Neural cell (in vitro differentiated cells): ENCODE data around the gene PLOD3. TPM values are rescaled to one million over a fixed set of nuclear protein-coding genes. Genes with fewer than 3 reads are reported as not detected.

Source experiments
- H2AFZ ChIP-seq: fragments of 200-600, 300-800 bp; sonication (generic), shearing (Covaris generic); 2 replicates; pipeline ENCODE4 v1.6.0; 2014; ENCODE audit warnings: low read depth, mild to moderate bottlenecking, antibody characterized with exemption, low read length, moderate library complexity
- H3F3A ChIP-seq: fragments of 200-600 bp; shearing (Covaris generic); 2 replicates; pipeline ENCODE4 v1.6.1; 2016; ENCODE audit warnings: mild to moderate bottlenecking, moderate library complexity, mixed read lengths, antibody characterized with exemption, low read length; ENCODE audit not compliant: insufficient read depth, poor library complexity, severe bottlenecking
- H3K27ac ChIP-seq: fragments of 200-600, 300-800 bp; sonication (generic), shearing (Covaris generic); 2 replicates; pipeline ENCODE4 v1.5.1; 2014; ENCODE audit warnings: mild to moderate bottlenecking, low read length, moderate library complexity
- H3K27me3 ChIP-seq: fragments of 300-800, 200-600 bp; sonication (generic), shearing (Covaris generic); 2 replicates; pipeline ENCODE4 v1.6.0; 2014; ENCODE audit warnings: mild to moderate bottlenecking, low read depth, low read length, moderate library complexity; ENCODE audit not compliant: insufficient read depth
- H3K36me3 ChIP-seq: fragments of 300-800, 200-600 bp; sonication (generic), shearing (Covaris generic); 2 replicates; pipeline ENCODE4 v1.5.1; 2014; ENCODE audit warnings: mild to moderate bottlenecking, antibody characterized with exemption, low read length, moderate library complexity; ENCODE audit not compliant: insufficient read depth
- H3K4me2 ChIP-seq: fragments of 300-800, 200-600 bp; sonication (generic), shearing (Covaris generic); 2 replicates; pipeline ENCODE4 v1.6.0; 2014; ENCODE audit warnings: mild to moderate bottlenecking, low read length
- H3K4me3 ChIP-seq: fragments of 300-800, 200-600 bp; sonication (generic), shearing (Covaris generic); 2 replicates; pipeline ENCODE4 v1.5.1; 2014; ENCODE audit warnings: mild to moderate bottlenecking, low read length, moderate library complexity
- H3K79me2 ChIP-seq: fragments of 200-600 bp; shearing (Covaris generic); replicated peaks from 2 replicates; pipeline ENCODE4 v1.6.0; 2014; ENCODE audit warnings: mild to moderate bottlenecking, low read length, moderate library complexity; ENCODE audit not compliant: insufficient read depth
- H3K9ac ChIP-seq: fragments of 300-800, 200-600 bp; sonication (generic), shearing (Covaris generic); 2 replicates; pipeline ENCODE4 v1.6.1; 2016; ENCODE audit warnings: mild to moderate bottlenecking, low read length, mixed read lengths
- H3K9me2 ChIP-seq: fragments of 200-600 bp; shearing (Covaris generic); 2 replicates; pipeline ENCODE4 v1.6.1; 2016; ENCODE audit warnings: mild to moderate bottlenecking, low read length, mixed read lengths; ENCODE audit not compliant: insufficient read depth
- H3K9me3 ChIP-seq: fragments of 200-600, 300-800 bp; sonication (generic), shearing (Covaris generic); 2 replicates; pipeline ENCODE4 v1.6.1; 2016; ENCODE audit warnings: mild to moderate bottlenecking, mixed run types, low read length, moderate library complexity, mixed read lengths
- H4K20me1 ChIP-seq: fragments of 200-600 bp; shearing (Covaris generic); 2 replicates; pipeline ENCODE4 v1.6.1; 2016; ENCODE audit warnings: mild to moderate bottlenecking, mixed run types; ENCODE audit not compliant: insufficient read depth
- CTCF ChIP-seq: fragments of 450-650 bp; IDR thresholded peaks from 2 replicates; pipeline ENCODE4 v1.5.1; 2014; ENCODE audit warnings: antibody characterized with exemption, mild to moderate bottlenecking, moderate library complexity; ENCODE audit not compliant: poor library complexity, severe bottlenecking
- EP300 ChIP-seq: fragments of 450-650 bp; conservative IDR thresholded peaks from 2 replicates; pipeline ENCODE4 v1.6.1; 2014; ENCODE audit warnings: antibody characterized with exemption, mild to moderate bottlenecking, moderate library complexity; ENCODE audit not compliant: poor library complexity, severe bottlenecking
- EZH2 ChIP-seq: fragments of 200-600, 300-800 bp; shearing (Covaris generic), sonication (generic); IDR thresholded peaks from 2 replicates; pipeline ENCODE4 v1.6.1; 2014; ENCODE audit warnings: antibody characterized with exemption, low read length, borderline replicate concordance, mild to moderate bottlenecking; ENCODE audit not compliant: insufficient read depth, poor library complexity, severe bottlenecking
- MXI1 ChIP-seq: fragments of 450-650 bp; conservative IDR thresholded peaks from 2 replicates; pipeline ENCODE4 v1.6.1; 2014; ENCODE audit warnings: antibody characterized with exemption, mild to moderate bottlenecking; ENCODE audit not compliant: poor library complexity, severe bottlenecking
- POLR2AphosphoS5 ChIP-seq: IDR thresholded peaks from 2 replicates; pipeline ENCODE4 v1.6.1; 2012
- RAD21 ChIP-seq: fragments of 450-650 bp; conservative IDR thresholded peaks from 2 replicates; pipeline ENCODE4 v1.6.1; 2014; ENCODE audit warnings: antibody characterized with exemption, mild to moderate bottlenecking, moderate library complexity
- REST ChIP-seq: IDR thresholded peaks from 2 replicates; pipeline ENCODE4 v1.6.1; 2012; ENCODE audit warnings: borderline replicate concordance
- SMC3 ChIP-seq: fragments of 450-650 bp; conservative IDR thresholded peaks from 2 replicates; pipeline ENCODE4 v1.6.1; 2014; ENCODE audit warnings: antibody characterized with exemption, mild to moderate bottlenecking, moderate library complexity; ENCODE audit not compliant: poor library complexity
- TAF1 ChIP-seq: IDR thresholded peaks from 2 replicates; pipeline ENCODE4 v1.6.1; 2012; ENCODE audit warnings: low read depth
- polyA plus RNA-seq: library from polyadenylated mRNA; depleted of rRNA; stranded (reverse); fragments of >200 nt; gene quantifications from 2 replicates; pipeline ENCODE4 v1.2.3, GENCODE V29; 2014

Gene PLOD3
- polyA plus RNA-seq, 1 donor from 2014 or later: 19.2 TPM

DNA sequence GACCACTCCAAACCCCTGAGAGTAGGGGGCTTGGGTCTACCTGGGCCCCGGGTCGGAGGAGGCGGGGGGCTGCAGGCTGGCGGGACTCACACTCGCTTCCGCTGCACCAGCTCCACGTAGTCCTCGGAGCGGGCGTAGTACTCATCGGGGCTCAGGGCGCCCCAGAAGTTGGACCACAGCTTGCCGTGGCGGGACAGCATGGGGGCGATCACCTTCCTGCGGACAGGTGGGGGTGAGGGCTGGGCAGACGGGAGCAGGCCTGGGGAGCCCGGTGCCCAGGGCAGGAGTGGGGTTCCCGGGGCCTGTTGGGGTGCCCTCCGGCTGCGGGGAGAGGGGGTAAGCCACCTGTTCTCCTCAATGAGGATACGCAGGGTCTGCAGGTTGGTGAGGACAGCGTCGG is 5.9 kb downstream of the PLOD3 start:
- Histone ChIP-seq H3K4me2 (no peak overlapping the region), H3K9me3 (no peaks in the 10 kb centered on the region), H3K9me2 (no peaks in the 10 kb centered on the region), H3K36me3 (no peaks in the 10 kb centered on the region), H4K20me1 (no peaks in the 10 kb centered on the region), H2AFZ (no peak overlapping the region), H3K4me3 (no peak overlapping the region), H3K27ac (no peak overlapping the region), H3F3A (no peaks in the 10 kb centered on the region), H3K9ac (no peak overlapping the region), H3K27me3 (no peaks in the 10 kb centered on the region), H3K79me2 (peaks cover 3% of the 10 kb centered on the region)
- TF ChIP-seq POLR2AphosphoS5 (no peak), REST (no peak), CTCF (no peak), MXI1 (no peak), TAF1 (no peak), EZH2 (no peak), RAD21 (no peak), SMC3 (no peak), EP300 (no peak)

DNA sequence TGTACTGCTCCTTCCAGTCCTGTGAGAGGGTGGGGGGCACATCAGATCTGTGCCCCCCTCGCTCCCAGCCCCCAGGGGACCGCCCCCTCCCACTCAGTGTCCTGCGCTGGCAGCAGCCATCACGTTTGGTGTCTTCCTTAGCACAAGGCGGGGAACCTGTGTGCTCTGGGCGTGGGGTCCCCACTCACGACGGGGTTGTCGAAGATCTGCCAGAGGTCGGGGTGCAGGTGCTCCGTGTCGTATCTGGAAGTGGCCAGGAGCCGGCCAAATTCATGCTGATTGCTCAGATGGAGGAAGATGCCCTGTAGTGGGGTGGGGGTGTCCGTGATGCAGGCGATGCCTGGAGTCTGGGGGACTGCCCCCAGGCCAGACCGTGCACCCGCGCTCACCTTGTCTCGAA is 7.2 kb downstream of the PLOD3 start:
- Histone ChIP-seq H4K20me1 (no peaks in the 10 kb centered on the region), H3K9ac (no peak overlapping the region), H2AFZ (no peak overlapping the region), H3K9me3 (no peaks in the 10 kb centered on the region), H3K9me2 (no peaks in the 10 kb centered on the region), H3K79me2 (no peaks in the 10 kb centered on the region), H3K4me2 (no peak overlapping the region), H3K4me3 (no peak overlapping the region), H3K36me3 (no peaks in the 10 kb centered on the region), H3K27me3 (no peaks in the 10 kb centered on the region), H3F3A (no peaks in the 10 kb centered on the region), H3K27ac (no peak overlapping the region)
- TF ChIP-seq SMC3 (no peak), EP300 (no peak), REST (no peak), RAD21 (no peak), CTCF (no peak), EZH2 (no peak), TAF1 (no peak), POLR2AphosphoS5 (no peak), MXI1 (no peak)
